ENCODE results near the gene ZNF592.

GRCh38 chr15:84814916-84815315 lies 66.5 kb downstream of the ZNF592 start:
- TF ChIP-seq CTCF (IDR thresholded peaks at IDR 0.05) (no peak), POLR2A (IDR thresholded peaks at IDR 0.05) (no peak)
